AG04449 (cell line): ENCODE measurements around the gene SLC25A42.

ENCODE experiments used
- CTCF ChIA-PET: fragments of 350-600 bp; formaldehyde crosslinking; extraction: SDS; loops from one replicate; lab custom pipeline; 2021; ENCODE audit warnings: antibody characterized with exemption; lab: Yijun Ruan, JAX
- POLR2A ChIA-PET: fragments of 400-600, 350-600 bp; formaldehyde crosslinking; extraction: SDS; loops from one replicate; lab custom pipeline; 2020; ENCODE audit warnings: antibody characterized with exemption, inconsistent platforms; lab: Yijun Ruan, JAX
- DNase-seq: peaks from one replicate; pipeline ENCODE4 v3.0.0-alpha.2; 2010; ENCODE audit warnings: low read depth, low spot score
- H3K4me3 ChIP-seq: 2 replicates; pipeline ENCODE4 v1.5.1; 2011; ENCODE audit warnings: low read depth, mild to moderate bottlenecking, control low read depth, low read length
- CTCF ChIP-seq: IDR thresholded peaks from one replicate; pipeline ENCODE4 v1.5.1; 2011; ENCODE audit warnings: mild to moderate bottlenecking, moderate library complexity, low read length, control low read depth, inconsistent platforms; ENCODE audit not compliant: insufficient read depth; ENCODE audit errors: missing control alignments

SLC25A42 gene

GRCh38 chr19:19160461-19161035 is 96.8 kb downstream of the SLC25A42 start:
- H3K4me3 ChIP-seq = no peak overlapping the region
- no peak for DNase-seq
- POLR2A ChIA-PET = no interaction called here
- TF ChIP-seq CTCF = no peak
- CTCF ChIA-PET = interaction anchor here (0.8 to 12.2 kb wide), 3 partner anchors 11 to 16 kb away, joined by 4 to 182 read pairs (median 105); no protein-coding TSS in a partner anchor

- no peak for TF ChIP-seq CTCF
- CTCF ChIA-PET = interaction anchor here (11.5 to 12.2 kb wide), 2 partner anchors 13 to 18 kb away, joined by 105 to 182 read pairs; no protein-coding TSS in a partner anchor
- DNase-seq = no peak
- POLR2A ChIA-PET = no interaction called here
- H3K4me3 ChIP-seq = no peak overlapping the region
Observed at GRCh38 chr19:19162495-19162894, 98.7 kb downstream of the SLC25A42 start.
